ENCODE results near the gene NFE2L1.
"Not testable (repeated sequence)": the region's sequence is repeated elsewhere in the genome, so short reads cannot be mapped to it uniquely, and the experiment has no call there.

The NFE2L1 gene

GRCh38 chr17:48048384-48049126 is 396 bp downstream of the NFE2L1 start:
- DNase-seq: peak; percentile 95

GRCh38 chr17:48051283-48051682 is 3.1 kb downstream of the NFE2L1 start:
- no peak for DNase-seq

GRCh38 chr17:48051706-48052486 is 3.7 kb downstream of the NFE2L1 start:
- DNase-seq: no peak

- DNase-seq: peak; percentile 87
Measured at GRCh38 chr17:48052956-48053757, 5.0 kb downstream of the NFE2L1 start.

GRCh38 chr17:48053758-48054237 is 5.6 kb downstream of the NFE2L1 start:
- no peak for DNase-seq

GRCh38 chr17:48054238-48055185 is 6.4 kb downstream of the NFE2L1 start:
- peak; percentile 99 for DNase-seq

- DNase-seq: no peak
Measured at GRCh38 chr17:48055531-48056245, 7.5 kb downstream of the NFE2L1 start.

- DNase-seq: no peak
Measured at GRCh38 chr17:48056246-48056745, 8.1 kb downstream of the NFE2L1 start.

GRCh38 chr17:48056879-48057278 is 8.7 kb downstream of the NFE2L1 start:
- no peak for DNase-seq

GRCh38 chr17:48057626-48058025 is 9.5 kb downstream of the NFE2L1 start:
- no peak for DNase-seq

- DNase-seq: no peak
Measured at GRCh38 chr17:48058393-48059124, 10.4 kb downstream of the NFE2L1 start.

- DNase-seq: no peak
Measured at GRCh38 chr17:48059125-48059668, 11.0 kb downstream of the NFE2L1 start.

- no peak for DNase-seq
Measured at GRCh38 chr17:48060249-48060648, 12.1 kb downstream of the NFE2L1 start.

GRCh38 chr17:48062273-48062672 is 14.1 kb downstream of the NFE2L1 start:
- no peak for DNase-seq

- no peak for DNase-seq
Measured at GRCh38 chr17:48064638-48065037, 16.5 kb downstream of the NFE2L1 start.

GRCh38 chr17:48066192-48066591 is 18.0 kb downstream of the NFE2L1 start:
- no peak for DNase-seq

GRCh38 chr17:48066656-48067055 is 18.5 kb downstream of the NFE2L1 start:
- DNase-seq: no peak

GRCh38 chr17:48067245-48067644 is 19.1 kb downstream of the NFE2L1 start:
- no peak for DNase-seq

GRCh38 chr17:48067808-48068207 is 19.6 kb downstream of the NFE2L1 start:
- DNase-seq: not testable (repeated sequence)

- no peak for DNase-seq
Measured at GRCh38 chr17:48068491-48068961, 20.4 kb downstream of the NFE2L1 start.
